Frontal cortex (tissue), 4 donors: ENCODE data around the gene HSDL2. TPM values are rescaled to one million over a fixed set of nuclear protein-coding genes. Genes with fewer than 3 reads are reported as not detected.

Source experiments
- DNase-seq, 2 donors: peaks; one replicate each; pipeline ENCODE4 v3.0.0; 2012; ENCODE audit warnings: low spot score in 2 of 2
- FAIRE-seq: peaks from 2 replicates; lab custom pipeline; 2012; peaks lifted over from hg19 to GRCh38; lab: Jason Lieb, UNC
- total RNA-seq: library from RNA; depleted of rRNA; stranded (reverse); fragments of >200 nt; gene quantifications from one replicate; pipeline ENCODE4 v1.2.3, GENCODE V29; 2014
- donor health status: control.
- donor health status: control.
- donor health status: control.

HSDL2 gene
- 11.0 TPM for total RNA-seq

- FAIRE-seq: no peak
Observed at GRCh38 chr9:112380102-112380824, at the start of gene HSDL2. Gene HSDL2, plus strand, starts transcription at chr9:112380108. Its CDS starts 56 bp downstream, at chr9:112380164.

GRCh38 chr9:112331674-112331952 lies 48.3 kb upstream of the HSDL2 start:
- DNase-seq (no peak), FAIRE-seq (no peak)

More at GRCh38 chr9:112380102-112380824, at the start of gene HSDL2:
- peak in 1 of 2 donors; percentile 23 for DNase-seq

- FAIRE-seq (no peak), DNase-seq (no peak)
Observed at GRCh38 chr9:112332214-112332613, 47.7 kb upstream of the HSDL2 start.

- no peak for DNase-seq
- no peak for FAIRE-seq
Observed at GRCh38 chr9:112332674-112332976, 47.3 kb upstream of the HSDL2 start.

GRCh38 chr9:112332977-112333638 lies 46.8 kb upstream of the HSDL2 start, which contains the start of gene PTBP3:
Gene PTBP3, minus strand, starts transcription at chr9:112333619. Its CDS starts 35,754 bp downstream, at chr9:112297865.
- DNase-seq (peak in 1 of 2 donors; percentile 59), FAIRE-seq (no peak)

GRCh38 chr9:112333639-112334431 lies 46.1 kb upstream of the HSDL2 start:
- DNase-seq (peak; percentile 95 to 97), FAIRE-seq (no peak)

- FAIRE-seq (no peak), DNase-seq (no peak)
Observed at GRCh38 chr9:112334432-112334841, 45.5 kb upstream of the HSDL2 start.

- FAIRE-seq: no peak
- DNase-seq: no peak
Observed at GRCh38 chr9:112337547-112337946, 42.4 kb upstream of the HSDL2 start.

- DNase-seq: no peak
Observed at GRCh38 chr9:112338561-112338960, 41.3 kb upstream of the HSDL2 start.

GRCh38 chr9:112339886-112340285 lies 40.0 kb upstream of the HSDL2 start:
- no peak for DNase-seq
- FAIRE-seq: no peak

More at GRCh38 chr9:112338561-112338960, 41.3 kb upstream of the HSDL2 start:
- FAIRE-seq: no peak

- no peak for DNase-seq
- no peak for FAIRE-seq
Observed at GRCh38 chr9:112341730-112342129, 38.2 kb upstream of the HSDL2 start.

GRCh38 chr9:112348257-112349007 lies 31.5 kb upstream of the HSDL2 start:
- FAIRE-seq (no peak), DNase-seq (peak in 1 of 2 donors; percentile 46)

- no peak for FAIRE-seq
Observed at GRCh38 chr9:112349008-112349333, 30.9 kb upstream of the HSDL2 start.

GRCh38 chr9:112351184-112351583 lies 28.7 kb upstream of the HSDL2 start:
- DNase-seq (no peak), FAIRE-seq (no peak)

More at GRCh38 chr9:112349008-112349333, 30.9 kb upstream of the HSDL2 start:
- no peak for DNase-seq

GRCh38 chr9:112352209-112352608 lies 27.7 kb upstream of the HSDL2 start:
- FAIRE-seq (no peak), DNase-seq (no peak)

- FAIRE-seq (no peak), DNase-seq (no peak)
Observed at GRCh38 chr9:112354081-112354743, 25.7 kb upstream of the HSDL2 start.

- no peak for DNase-seq
- no peak for FAIRE-seq
Observed at GRCh38 chr9:112355427-112355897, 24.4 kb upstream of the HSDL2 start.

GRCh38 chr9:112360047-112360804 lies 19.7 kb upstream of the HSDL2 start:
- no peak for FAIRE-seq
- DNase-seq: no peak

GRCh38 chr9:112361601-112362000 lies 18.3 kb upstream of the HSDL2 start:
- peak in 1 of 2 donors; percentile 24 for DNase-seq
- FAIRE-seq: peak; percentile 77
